ENCODE measurements around the gene POLG. TPM values are rescaled to one million over a fixed set of nuclear protein-coding genes. Genes with fewer than 3 reads are reported as not detected.

The POLG gene
- polyA plus RNA-seq, 1 donor from 2014 or later, result 47.9 TPM

DNA sequence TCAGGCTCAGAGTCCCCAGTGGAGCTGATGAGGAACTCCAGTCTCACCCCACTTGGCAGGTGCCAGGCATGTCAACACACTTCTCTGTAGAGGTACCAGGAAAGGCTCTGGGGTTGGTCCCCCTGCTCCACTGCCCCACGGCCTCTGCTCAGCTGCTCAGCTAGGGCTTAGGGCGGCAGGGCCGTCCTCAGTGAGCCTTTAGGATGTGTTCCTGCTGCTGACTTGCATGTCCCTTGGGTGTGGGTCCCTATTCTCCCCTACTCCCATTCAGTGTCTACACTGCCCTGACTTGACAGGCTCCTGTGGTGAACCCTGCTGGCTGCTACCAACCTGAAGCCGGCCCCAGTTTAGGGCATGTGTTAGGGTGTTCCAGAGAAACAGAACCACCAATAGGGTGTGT is 17.9 kb upstream of the POLG start:
- no peaks in the 10 kb centered on the region for H3K9me3 ChIP-seq (ENCODE audit: low read length)
- H4K20me1 ChIP-seq (ENCODE audit: insufficient read depth), result no peaks in the 10 kb centered on the region
- H3K36me3 ChIP-seq (ENCODE audit: insufficient read depth, low read length), result no peaks in the 10 kb centered on the region
- TF ChIP-seq, protein P1, sequence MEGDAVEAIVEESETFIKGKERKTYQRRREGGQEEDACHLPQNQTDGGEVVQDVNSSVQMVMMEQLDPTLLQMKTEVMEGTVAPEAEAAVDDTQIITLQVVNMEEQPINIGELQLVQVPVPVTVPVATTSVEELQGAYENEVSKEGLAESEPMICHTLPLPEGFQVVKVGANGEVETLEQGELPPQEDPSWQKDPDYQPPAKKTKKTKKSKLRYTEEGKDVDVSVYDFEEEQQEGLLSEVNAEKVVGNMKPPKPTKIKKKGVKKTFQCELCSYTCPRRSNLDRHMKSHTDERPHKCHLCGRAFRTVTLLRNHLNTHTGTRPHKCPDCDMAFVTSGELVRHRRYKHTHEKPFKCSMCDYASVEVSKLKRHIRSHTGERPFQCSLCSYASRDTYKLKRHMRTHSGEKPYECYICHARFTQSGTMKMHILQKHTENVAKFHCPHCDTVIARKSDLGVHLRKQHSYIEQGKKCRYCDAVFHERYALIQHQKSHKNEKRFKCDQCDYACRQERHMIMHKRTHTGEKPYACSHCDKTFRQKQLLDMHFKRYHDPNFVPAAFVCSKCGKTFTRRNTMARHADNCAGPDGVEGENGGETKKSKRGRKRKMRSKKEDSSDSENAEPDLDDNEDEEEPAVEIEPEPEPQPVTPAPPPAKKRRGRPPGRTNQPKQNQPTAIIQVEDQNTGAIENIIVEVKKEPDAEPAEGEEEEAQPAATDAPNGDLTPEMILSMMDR (IDR thresholded peaks at IDR 0.05; ENCODE audit: poor library complexity, severe bottlenecking), result no peak
- TF ChIP-seq MXI1 (conservative IDR thresholded peaks at IDR 0.05; ENCODE audit: poor library complexity, severe bottlenecking) (no peak), SMC3 (conservative IDR thresholded peaks at IDR 0.05; ENCODE audit: poor library complexity) (no peak), RAD21 (conservative IDR thresholded peaks at IDR 0.05) (no peak), POLR2AphosphoS5 (IDR thresholded peaks at IDR 0.05) (no peak), EP300 (conservative IDR thresholded peaks at IDR 0.05; ENCODE audit: poor library complexity, severe bottlenecking) (no peak), EZH2 (IDR thresholded peaks at IDR 0.05; ENCODE audit: borderline replicate concordance, insufficient read depth, low read length, poor library complexity, severe bottlenecking) (no peak), TAF1 (IDR thresholded peaks at IDR 0.05; ENCODE audit: low read depth) (no peak)
- TF ChIP-seq, protein P2, sequence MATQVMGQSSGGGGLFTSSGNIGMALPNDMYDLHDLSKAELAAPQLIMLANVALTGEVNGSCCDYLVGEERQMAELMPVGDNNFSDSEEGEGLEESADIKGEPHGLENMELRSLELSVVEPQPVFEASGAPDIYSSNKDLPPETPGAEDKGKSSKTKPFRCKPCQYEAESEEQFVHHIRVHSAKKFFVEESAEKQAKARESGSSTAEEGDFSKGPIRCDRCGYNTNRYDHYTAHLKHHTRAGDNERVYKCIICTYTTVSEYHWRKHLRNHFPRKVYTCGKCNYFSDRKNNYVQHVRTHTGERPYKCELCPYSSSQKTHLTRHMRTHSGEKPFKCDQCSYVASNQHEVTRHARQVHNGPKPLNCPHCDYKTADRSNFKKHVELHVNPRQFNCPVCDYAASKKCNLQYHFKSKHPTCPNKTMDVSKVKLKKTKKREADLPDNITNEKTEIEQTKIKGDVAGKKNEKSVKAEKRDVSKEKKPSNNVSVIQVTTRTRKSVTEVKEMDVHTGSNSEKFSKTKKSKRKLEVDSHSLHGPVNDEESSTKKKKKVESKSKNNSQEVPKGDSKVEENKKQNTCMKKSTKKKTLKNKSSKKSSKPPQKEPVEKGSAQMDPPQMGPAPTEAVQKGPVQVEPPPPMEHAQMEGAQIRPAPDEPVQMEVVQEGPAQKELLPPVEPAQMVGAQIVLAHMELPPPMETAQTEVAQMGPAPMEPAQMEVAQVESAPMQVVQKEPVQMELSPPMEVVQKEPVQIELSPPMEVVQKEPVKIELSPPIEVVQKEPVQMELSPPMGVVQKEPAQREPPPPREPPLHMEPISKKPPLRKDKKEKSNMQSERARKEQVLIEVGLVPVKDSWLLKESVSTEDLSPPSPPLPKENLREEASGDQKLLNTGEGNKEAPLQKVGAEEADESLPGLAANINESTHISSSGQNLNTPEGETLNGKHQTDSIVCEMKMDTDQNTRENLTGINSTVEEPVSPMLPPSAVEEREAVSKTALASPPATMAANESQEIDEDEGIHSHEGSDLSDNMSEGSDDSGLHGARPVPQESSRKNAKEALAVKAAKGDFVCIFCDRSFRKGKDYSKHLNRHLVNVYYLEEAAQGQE (IDR thresholded peaks at IDR 0.05; ENCODE audit: borderline replicate concordance), result no peak
- no peak overlapping the region for H3K4me3 ChIP-seq (ENCODE audit: low read length)
- no peak overlapping the region for H3K27ac ChIP-seq (ENCODE audit: low read length)
- H3K27me3 ChIP-seq (ENCODE audit: insufficient read depth, low read depth, low read length), result peaks cover 2% of the 10 kb centered on the region
- H3K9me2 ChIP-seq (ENCODE audit: insufficient read depth, low read length), result no peaks in the 10 kb centered on the region
- no peak overlapping the region for H3K9ac ChIP-seq (ENCODE audit: low read length)
- H3F3A ChIP-seq (ENCODE audit: insufficient read depth, low read length, poor library complexity, severe bottlenecking), result no peaks in the 10 kb centered on the region
- no peaks in the 10 kb centered on the region for H3K79me2 ChIP-seq (replicated peaks; ENCODE audit: insufficient read depth, low read length)
- no peak overlapping the region for H3K4me2 ChIP-seq (ENCODE audit: low read length)
- H2AFZ ChIP-seq (ENCODE audit: low read depth, low read length), result no peak overlapping the region

DNA sequence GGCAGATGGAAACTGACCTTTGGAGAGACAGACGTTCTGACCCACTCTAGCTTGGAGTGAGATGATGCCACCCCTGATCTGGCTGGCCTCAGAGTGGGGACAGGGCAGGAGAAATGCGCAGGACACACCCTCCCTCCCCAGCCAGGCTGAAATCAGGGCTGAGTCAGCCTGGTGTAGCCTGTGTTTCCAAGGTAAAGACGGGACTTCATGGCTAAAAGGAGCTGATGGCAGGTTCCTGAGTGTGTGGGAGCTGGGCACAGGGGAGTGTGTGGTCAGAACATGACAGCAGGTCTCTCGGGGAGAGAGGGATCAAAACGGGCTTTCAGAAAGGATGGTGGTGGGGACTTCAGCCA is 14.6 kb upstream of the POLG start:
- Histone ChIP-seq H2AFZ (ENCODE audit: low read depth, low read length) (no peak overlapping the region), H3K36me3 (ENCODE audit: insufficient read depth, low read length) (no peaks in the 10 kb centered on the region), H3K27ac (ENCODE audit: low read length) (no peak overlapping the region), H3K4me3 (ENCODE audit: low read length) (no peak overlapping the region), H3K79me2 (replicated peaks; ENCODE audit: insufficient read depth, low read length) (no peaks in the 10 kb centered on the region), H3F3A (ENCODE audit: insufficient read depth, low read length, poor library complexity, severe bottlenecking) (no peaks in the 10 kb centered on the region), H3K9me3 (ENCODE audit: low read length) (no peaks in the 10 kb centered on the region), H3K9me2 (ENCODE audit: insufficient read depth, low read length) (no peaks in the 10 kb centered on the region), H4K20me1 (ENCODE audit: insufficient read depth) (no peaks in the 10 kb centered on the region), H3K27me3 (ENCODE audit: insufficient read depth, low read depth, low read length) (no peaks in the 10 kb centered on the region), H3K9ac (ENCODE audit: low read length) (no peak overlapping the region), H3K4me2 (ENCODE audit: low read length) (no peak overlapping the region)
- TF ChIP-seq EP300 (conservative IDR thresholded peaks at IDR 0.05; ENCODE audit: poor library complexity, severe bottlenecking), result no peak
- TF ChIP-seq SMC3 (conservative IDR thresholded peaks at IDR 0.05; ENCODE audit: poor library complexity), result no peak

All from neural cell (in vitro differentiated cells).